Aorta (tissue), 5 donors: ENCODE measurements around the gene EOLA1. TPM values are rescaled to one million over a fixed set of nuclear protein-coding genes. Genes with fewer than 3 reads are reported as not detected.
"Not testable (repeated sequence)": the region's sequence is repeated elsewhere in the genome, so short reads cannot be mapped to it uniquely, and the experiment has no call there.

ENCODE experiments used
- ATAC-seq: fragments of 200-7000 bp; cut with Tn5 transposase; one replicate; pipeline ENCODE4 v1.9.1; 2022; ENCODE audit warnings: moderate library complexity; ENCODE audit not compliant: low FRiP score
- DNase-seq, 2 donors: peaks; one replicate each; pipeline ENCODE4 v3.0.0-alpha.2; 2020
- H3K27ac ChIP-seq, 2 donors: one replicate each; pipeline ENCODE4 v1.5.1; 2013; ENCODE audit warnings: low read length in 2 of 2, mild to moderate bottlenecking in 2 of 2, moderate library complexity in 2 of 2, control low read depth in 1 of 2, inconsistent platforms in 1 of 2, low read depth in 1 of 2
- H3K27me3 ChIP-seq, 2 donors: one replicate each; pipeline ENCODE4 v1.6.1; 2013; ENCODE audit warnings: control low read depth in 1 of 2, low read length in 1 of 2, mild to moderate bottlenecking in 1 of 2, moderate library complexity in 1 of 2; ENCODE audit not compliant: insufficient read depth in 2 of 2, control insufficient read depth in 1 of 2
- H3K36me3 ChIP-seq, 2 donors: one replicate each; pipeline ENCODE4 v1.6.1; 2013; ENCODE audit warnings: control low read depth in 1 of 2, low read length in 1 of 2, mild to moderate bottlenecking in 1 of 2; ENCODE audit not compliant: insufficient read depth in 2 of 2, control insufficient read depth in 1 of 2
- H3K4me1 ChIP-seq, 2 donors: one replicate each; pipeline ENCODE4 v1.6.1; 2013; ENCODE audit warnings: low read length in 2 of 2, control low read depth in 1 of 2, mild to moderate bottlenecking in 1 of 2, moderate library complexity in 1 of 2; ENCODE audit not compliant: insufficient read depth in 2 of 2, control insufficient read depth in 1 of 2
- H3K4me3 ChIP-seq, 2 donors: one replicate each; pipeline ENCODE4 v1.5.1; 2013; ENCODE audit warnings: low read length in 2 of 2, control low read depth in 1 of 2, mild to moderate bottlenecking in 1 of 2
- H3K9me3 ChIP-seq: one replicate; pipeline ENCODE4 v1.6.1; 2013; ENCODE audit warnings: mild to moderate bottlenecking, low read length; ENCODE audit not compliant: control insufficient read depth
- WGBS, 2 donors: extraction: QIAGEN DNeasy Blood & Tissue Kit; methylation state at CpG; one replicate each; pipeline ENCODE4 v1.1.7; 2013; 5-methylcytosine and 5-hydroxymethylcytosine counted together
- intact Hi-C, 2 donors: fragments of 100-400 bp; cut with DNase I; formaldehyde crosslinking; loops; one replicate each; pipeline versions ENCODE4 v1.14.2 to v1.15.0; 2022
- polyA plus RNA-seq, 2 donors: library from polyadenylated mRNA; stranded (reverse); fragments of 200-250 nt; gene quantifications; one replicate each; pipeline ENCODE4 v1.2.3, GENCODE V29; 2013
- total RNA-seq, 2 donors: library from RNA; stranded (reverse); fragmentation: NEBNext Ultra II Directional; extraction: Animal tissue kit (Norgen Biotek cat#: 25700); gene quantifications; one replicate each; pipeline ENCODE4 v1.2.1, GENCODE V29; 2021
- donor health status: healthy with polysubstance abuse.
- donor health status: Bipolar disorder and iron deficiency.
- donor health status: DM: no; HTN: no; CAD: no.
- donor health status: DM: no; HTN: no; CAD: no.
- donor health status: DM: yes; HTN: yes; CAD: no.

EOLA1 gene
- total and polyA plus RNA-seq, 4 donors = 16.4 to 25.1 (median 19.8) TPM

- H3K36me3 ChIP-seq, DNase-seq, ATAC-seq, intact Hi-C loops, H3K27ac ChIP-seq, H3K9me3 ChIP-seq, H3K4me1 ChIP-seq, H3K27me3 ChIP-seq, H3K4me3 ChIP-seq: not testable (repeated sequence)
- WGBS, 2 donors = 60 to 71% methylated on average over 19 to 22 of the region's 29 CpGs
Observed at GRCh38 chrX:149545545-149546543, 5.0 kb downstream of the EOLA1 start.

- intact Hi-C loops, ATAC-seq, H3K4me3 ChIP-seq, H3K27ac ChIP-seq, DNase-seq, H3K4me1 ChIP-seq, H3K27me3 ChIP-seq, H3K9me3 ChIP-seq, H3K36me3 ChIP-seq: not testable (repeated sequence)
- WGBS, 2 donors = 70 to 100% methylated on average over 1 of the region's 1 CpG
Observed at GRCh38 chrX:149546962-149547361, 6.2 kb downstream of the EOLA1 start.

- intact Hi-C loops = not testable (repeated sequence)
Observed at GRCh38 chrX:149547782-149548181, 7.0 kb downstream of the EOLA1 start.

DNA sequence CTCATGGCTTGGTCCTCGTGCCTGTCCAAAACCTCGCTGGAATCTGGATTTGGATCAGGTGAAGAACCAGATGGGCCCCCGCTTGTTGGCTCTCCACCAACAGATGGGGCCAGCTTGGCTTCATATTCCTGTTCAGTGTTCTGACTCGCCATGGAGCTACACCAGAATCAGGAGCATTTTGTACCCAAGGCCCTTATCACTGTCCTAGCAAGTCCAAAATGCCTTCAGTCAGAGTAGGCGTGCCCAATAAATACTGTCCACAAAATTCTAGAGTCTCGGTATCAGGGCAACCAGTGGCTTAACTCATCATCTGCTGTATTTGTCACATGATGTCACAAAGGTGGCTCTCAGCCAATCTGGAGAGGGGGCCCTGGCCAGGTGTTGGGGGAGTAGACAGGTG, 8.9 kb downstream of the EOLA1 start, which contains the start of gene HSFX3:
HSFX3 (minus strand) TSS at position 224 of the 400 bp plus-strand sequence; CDS start at position 152, 72 bp downstream.
- H3K9me3 ChIP-seq, H3K36me3 ChIP-seq, ATAC-seq, H3K4me3 ChIP-seq, intact Hi-C loops, H3K4me1 ChIP-seq, H3K27ac ChIP-seq, H3K27me3 ChIP-seq, DNase-seq: not testable (repeated sequence)
- WGBS, 2 donors = 67 to 89% methylated on average over 1 of the region's 6 CpGs

More at GRCh38 chrX:149547782-149548181, 7.0 kb downstream of the EOLA1 start:
- not testable (repeated sequence) for H3K9me3 ChIP-seq, H3K27me3 ChIP-seq, H3K27ac ChIP-seq, H3K4me1 ChIP-seq, ATAC-seq, H3K36me3 ChIP-seq, DNase-seq, H3K4me3 ChIP-seq
- WGBS, 2 donors = 100% methylated on average over 1 of the region's 3 CpGs; no CpG with 5 or more reads in 1 of the 2 donors

- not testable (repeated sequence) for H3K4me3 ChIP-seq
- WGBS, 2 donors = 40 to 100% methylated on average over 1 of the region's 1 CpG
Observed at GRCh38 chrX:149550454-149550853, 9.6 kb downstream of the EOLA1 start.

GRCh38 chrX:149551245-149551938, 10.6 kb downstream of the EOLA1 start:
- ATAC-seq, H3K9me3 ChIP-seq, H3K4me3 ChIP-seq, intact Hi-C loops, H3K27ac ChIP-seq, DNase-seq, H3K36me3 ChIP-seq, H3K27me3 ChIP-seq, H3K4me1 ChIP-seq: not testable (repeated sequence)
- WGBS, 2 donors = no CpG with 5 or more reads among the region's 4 CpGs

More at GRCh38 chrX:149550454-149550853, 9.6 kb downstream of the EOLA1 start:
- H3K9me3 ChIP-seq, H3K27me3 ChIP-seq, ATAC-seq, DNase-seq, H3K4me1 ChIP-seq, intact Hi-C loops, H3K36me3 ChIP-seq, H3K27ac ChIP-seq: not testable (repeated sequence)

DNA sequence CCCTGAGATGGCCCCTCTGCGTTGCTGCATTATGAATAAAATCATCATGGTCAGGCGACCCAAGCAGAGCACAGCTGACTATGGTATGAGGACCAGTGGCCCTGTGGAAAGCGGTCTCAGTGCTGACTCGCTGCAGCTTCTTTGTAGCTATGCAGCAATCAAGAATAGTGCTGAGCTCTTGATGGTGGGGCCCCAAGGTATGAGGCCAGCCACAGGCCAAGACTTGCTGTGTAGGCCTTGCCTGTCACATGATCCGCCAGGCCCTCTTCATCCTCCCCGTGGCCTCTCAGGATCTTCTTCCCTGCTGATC, 11.1 kb downstream of the EOLA1 start:
- H3K27ac ChIP-seq, DNase-seq, H3K36me3 ChIP-seq, intact Hi-C loops, H3K4me3 ChIP-seq, H3K9me3 ChIP-seq, ATAC-seq, H3K27me3 ChIP-seq, H3K4me1 ChIP-seq: not testable (repeated sequence)
- 80 to 91% methylated on average over 1 to 2 of the region's 6 CpGs for WGBS, 2 donors

DNA sequence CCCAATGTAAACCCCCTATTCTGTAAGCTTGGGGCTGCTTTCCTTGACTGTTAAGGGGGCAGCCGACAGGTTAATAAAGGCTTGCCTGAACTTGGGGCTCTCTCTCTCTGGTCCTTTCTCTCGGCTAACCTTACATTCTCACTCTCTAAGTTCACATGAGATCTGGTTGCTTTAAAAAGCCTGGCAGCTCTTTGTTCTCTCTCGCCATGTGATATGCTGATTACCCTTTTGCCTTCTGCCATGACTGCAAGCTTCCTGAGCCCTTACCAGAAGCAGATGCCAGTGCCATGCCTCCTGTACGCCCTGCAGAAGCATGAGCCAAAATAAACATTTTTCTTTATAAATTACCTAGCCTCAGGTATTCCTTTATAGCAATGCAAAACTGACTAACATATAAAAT, 14.4 kb downstream of the EOLA1 start:
- H3K4me3 ChIP-seq, H3K36me3 ChIP-seq, ATAC-seq, H3K9me3 ChIP-seq, intact Hi-C loops, H3K4me1 ChIP-seq, H3K27me3 ChIP-seq, DNase-seq, H3K27ac ChIP-seq: not testable (repeated sequence)
- WGBS, 2 donors = no CpG with 5 or more reads among the region's 4 CpGs
